Calu3 (cell line): ENCODE measurements around the gene YRDC. TPM values are rescaled to one million over a fixed set of nuclear protein-coding genes. Genes with fewer than 3 reads are reported as not detected.

Experiments used
- BruUV-seq: library from RNA; stranded (reverse); fragments of 400-500 nt; replicated peaks from 2 replicates; lab custom pipeline; 2021; lab: Mats Ljungman, UMichigan
- CTCF ChIA-PET: fragments of 300-600 bp; sonication (Branson Sonifier 250); formaldehyde crosslinking; loops from one replicate; lab custom pipeline; 2022; ENCODE audit warnings: antibody characterized with exemption; lab: Charles Lee
- DNase-seq: peaks from one replicate; pipeline ENCODE4 v3.0.0; 2022
- H3K27ac Mint-ChIP-seq: one replicate; pipeline ENCODE4 v1.8.0; 2022; ENCODE audit warnings: mixed read lengths; ENCODE audit not compliant: unreplicated experiment
- H3K27me3 Mint-ChIP-seq: one replicate; pipeline ENCODE4 v1.8.0; 2022; ENCODE audit warnings: mixed read lengths; ENCODE audit not compliant: unreplicated experiment
- H3K36me3 Mint-ChIP-seq: one replicate; pipeline ENCODE4 v1.8.0; 2022; ENCODE audit warnings: mild to moderate bottlenecking, moderate library complexity, mixed read lengths; ENCODE audit not compliant: insufficient read depth, unreplicated experiment
- H3K4me1 Mint-ChIP-seq: one replicate; pipeline ENCODE4 v1.8.0; 2022; ENCODE audit warnings: mild to moderate bottlenecking, low read depth, mixed read lengths; ENCODE audit not compliant: unreplicated experiment
- H3K4me3 Mint-ChIP-seq: one replicate; pipeline ENCODE4 v1.8.0; 2022; ENCODE audit warnings: mild to moderate bottlenecking, low read depth, moderate library complexity, mixed read lengths; ENCODE audit not compliant: unreplicated experiment
- H3K9me3 Mint-ChIP-seq: one replicate; pipeline ENCODE4 v1.8.0; 2022; ENCODE audit warnings: low read depth, mixed read lengths; ENCODE audit not compliant: unreplicated experiment
- intact Hi-C: fragments of 100-400 bp; cut with micrococcal nuclease; formaldehyde crosslinking; loops from one replicate; pipeline ENCODE4 v1.10.0; 2022; ENCODE audit not compliant: unreplicated experiment
- total RNA-seq: library from RNA; stranded (reverse); gene quantifications from 2 replicates; pipeline ENCODE4 v1.2.3, GENCODE V29; 2022
- TF ChIP-seq, protein P1 (sequence below): fragments of 200-600 bp; IDR thresholded peaks from one replicate; pipeline ENCODE4 v1.8.0; 2022; ENCODE audit warnings: antibody characterized with exemption; ENCODE audit not compliant: unreplicated experiment

The YRDC gene
- total RNA-seq, 1 experiment from 2014 or later = 18.6 TPM

DNA sequence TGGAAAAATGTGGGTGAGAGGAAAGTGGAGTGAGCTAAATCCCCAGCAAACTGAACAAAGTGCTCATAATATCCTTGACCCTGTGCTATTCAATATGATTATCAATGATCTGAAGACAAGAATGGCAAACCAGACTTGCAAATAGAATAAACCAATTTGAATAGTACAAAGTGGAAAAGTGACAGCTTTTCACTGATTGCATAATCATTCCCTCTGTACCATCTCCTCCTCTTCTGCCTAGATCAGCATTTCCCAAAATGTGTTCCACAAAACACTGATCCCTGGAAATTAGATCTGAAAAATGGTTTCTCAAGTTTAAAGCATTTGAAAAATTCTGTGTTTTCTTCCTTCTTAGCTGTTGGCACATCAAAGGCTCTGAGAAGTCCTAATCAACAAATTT is 43.3 kb upstream of the YRDC start:
- peaks cover 10% of the 10 kb centered on the region for H3K4me1 Mint-ChIP-seq
- no peaks in the 10 kb centered on the region for H3K27me3 Mint-ChIP-seq
- BruUV-seq = no TSS peak
- CTCF ChIA-PET = interaction anchor here (0.9 kb wide), 1 partner anchor 9 kb away, joined by 6 read pairs; the partner anchor contains the start of gene MTF1
- H3K27ac Mint-ChIP-seq = no peak overlapping the region
- H3K36me3 Mint-ChIP-seq = peaks cover 18% of the 10 kb centered on the region
- H3K9me3 Mint-ChIP-seq = no peaks in the 10 kb centered on the region
- DNase-seq = no peak
- TF ChIP-seq, protein P1, sequence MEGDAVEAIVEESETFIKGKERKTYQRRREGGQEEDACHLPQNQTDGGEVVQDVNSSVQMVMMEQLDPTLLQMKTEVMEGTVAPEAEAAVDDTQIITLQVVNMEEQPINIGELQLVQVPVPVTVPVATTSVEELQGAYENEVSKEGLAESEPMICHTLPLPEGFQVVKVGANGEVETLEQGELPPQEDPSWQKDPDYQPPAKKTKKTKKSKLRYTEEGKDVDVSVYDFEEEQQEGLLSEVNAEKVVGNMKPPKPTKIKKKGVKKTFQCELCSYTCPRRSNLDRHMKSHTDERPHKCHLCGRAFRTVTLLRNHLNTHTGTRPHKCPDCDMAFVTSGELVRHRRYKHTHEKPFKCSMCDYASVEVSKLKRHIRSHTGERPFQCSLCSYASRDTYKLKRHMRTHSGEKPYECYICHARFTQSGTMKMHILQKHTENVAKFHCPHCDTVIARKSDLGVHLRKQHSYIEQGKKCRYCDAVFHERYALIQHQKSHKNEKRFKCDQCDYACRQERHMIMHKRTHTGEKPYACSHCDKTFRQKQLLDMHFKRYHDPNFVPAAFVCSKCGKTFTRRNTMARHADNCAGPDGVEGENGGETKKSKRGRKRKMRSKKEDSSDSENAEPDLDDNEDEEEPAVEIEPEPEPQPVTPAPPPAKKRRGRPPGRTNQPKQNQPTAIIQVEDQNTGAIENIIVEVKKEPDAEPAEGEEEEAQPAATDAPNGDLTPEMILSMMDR = no peak
- no peak overlapping the region for H3K4me3 Mint-ChIP-seq
- intact Hi-C loops = no loop called here

DNA sequence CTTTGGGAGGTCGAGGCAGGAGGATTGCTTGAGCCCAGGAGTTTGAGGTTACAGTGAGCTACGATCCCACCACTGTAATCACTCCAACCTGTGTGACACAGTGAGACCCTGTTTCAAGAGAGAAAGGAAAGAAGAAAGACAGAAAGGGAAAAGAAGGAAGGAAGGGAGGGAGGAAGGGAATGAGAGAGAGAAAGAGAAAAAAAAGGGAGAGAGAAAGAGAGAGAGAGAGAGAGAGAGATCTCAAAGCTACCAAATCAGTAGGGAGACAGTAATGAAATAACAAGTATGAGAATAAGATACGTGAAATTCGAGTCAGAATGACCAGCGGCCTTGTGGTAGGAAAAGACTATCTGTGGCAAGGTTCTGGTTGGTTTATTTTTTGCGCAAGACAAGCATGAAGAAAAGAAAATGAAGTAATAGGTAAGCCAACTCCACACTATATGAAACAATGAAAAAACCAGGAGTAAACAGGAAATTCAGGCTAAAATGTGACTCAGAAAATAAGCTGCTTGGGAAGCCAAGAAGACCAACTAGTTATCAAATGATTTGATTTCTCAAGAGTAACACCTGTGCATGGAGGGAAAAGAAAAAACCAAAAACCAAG is 42.4 kb upstream of the YRDC start:
- BruUV-seq = no TSS peak
- DNase-seq = no peak
- peaks cover 17% of the 10 kb centered on the region for H3K4me1 Mint-ChIP-seq
- intact Hi-C loops = no loop called here
- no peak overlapping the region for H3K27ac Mint-ChIP-seq
- TF ChIP-seq, protein P1 = no peak
- H3K9me3 Mint-ChIP-seq = no peaks in the 10 kb centered on the region
- peaks cover 18% of the 10 kb centered on the region for H3K36me3 Mint-ChIP-seq
- no peaks in the 10 kb centered on the region for H3K27me3 Mint-ChIP-seq
- CTCF ChIA-PET = interaction anchor here (0.6 to 0.9 kb wide), 3 partner anchors 10 to 855 kb away, joined by 3 to 6 read pairs (median 3); partner anchors contain the start of gene MTF1
- H3K4me3 Mint-ChIP-seq = no peak overlapping the region

DNA sequence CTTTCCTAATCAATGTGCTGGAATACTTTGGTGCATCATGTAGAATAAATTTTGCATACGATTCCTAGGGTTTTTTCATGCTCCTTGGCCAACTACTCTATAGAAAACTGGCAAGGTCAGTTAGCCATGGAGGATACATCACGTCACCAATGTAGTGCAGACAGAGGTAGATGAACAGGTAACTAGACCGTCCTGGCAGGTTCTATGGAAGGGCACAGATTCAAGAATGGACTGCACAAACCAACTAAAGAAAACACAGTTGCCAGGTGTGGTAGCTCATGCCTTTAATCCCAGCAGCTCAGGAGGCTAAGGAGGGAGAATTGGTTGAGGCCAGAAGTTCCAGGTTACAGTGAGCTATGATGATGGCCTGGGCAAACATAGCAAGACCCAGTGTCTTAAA is 41.5 kb upstream of the YRDC start:
- Mint-ChIP-seq H3K36me3 (peaks cover 9% of the 10 kb centered on the region), H3K27ac (no peak overlapping the region), H3K9me3 (no peaks in the 10 kb centered on the region), H3K27me3 (no peaks in the 10 kb centered on the region), H3K4me3 (no peak overlapping the region), H3K4me1 (peaks cover 26% of the 10 kb centered on the region)
- CTCF ChIA-PET = no interaction called here
- DNase-seq = no peak
- intact Hi-C loops = no loop called here
- TF ChIP-seq, protein P1 = no peak
- no TSS peak for BruUV-seq

DNA sequence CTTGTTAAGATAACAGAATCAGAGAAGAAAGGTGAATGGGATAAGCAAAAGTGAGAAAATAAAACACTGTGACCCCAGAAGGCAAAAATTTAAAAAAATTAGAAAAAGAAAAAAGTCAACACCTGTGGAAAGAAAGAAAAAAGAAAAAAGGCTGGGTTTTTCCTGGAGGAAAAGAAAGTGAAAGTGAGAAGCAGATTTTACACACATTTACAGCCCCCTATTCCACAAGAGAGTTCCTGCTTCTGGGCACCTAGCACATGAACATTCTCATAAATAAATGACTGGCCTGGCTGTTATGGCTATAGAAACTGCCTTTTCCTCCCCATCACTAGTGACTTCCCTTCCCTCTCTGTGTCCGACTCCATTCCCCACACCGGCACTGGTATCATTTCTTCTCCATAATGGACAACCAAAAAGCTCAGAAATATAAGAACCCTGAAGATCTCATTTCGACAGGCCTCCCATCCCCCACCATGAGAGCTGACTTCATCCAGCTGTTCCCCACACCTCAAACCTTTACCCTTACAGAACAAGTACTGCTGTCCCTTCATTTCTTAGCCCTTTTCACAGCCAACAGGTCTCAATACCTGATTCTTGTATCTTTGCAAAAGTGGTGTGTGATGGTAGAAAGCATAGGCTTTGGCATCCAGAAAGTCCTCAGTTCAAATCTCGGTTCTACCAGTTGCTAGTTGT is 38.8 kb upstream of the YRDC start:
- Mint-ChIP-seq H3K4me1 (peaks cover 34% of the 10 kb centered on the region), H3K27me3 (no peaks in the 10 kb centered on the region), H3K27ac (peak overlapping the region; percentile 18), H3K9me3 (no peaks in the 10 kb centered on the region), H3K36me3 (peaks cover 6% of the 10 kb centered on the region), H3K4me3 (no peak overlapping the region)
- intact Hi-C loops = no loop called here
- no peak for DNase-seq
- TF ChIP-seq, protein P1 = no peak
- BruUV-seq = no TSS peak
- CTCF ChIA-PET = interaction anchor here (0.5 kb wide), 1 partner anchor 9 kb away, joined by 6 read pairs; no protein-coding TSS in a partner anchor
